GM12891 (cell line): ENCODE results near the gene EML3.
"Not testable (repeated sequence)": the region's sequence is repeated elsewhere in the genome, so short reads cannot be mapped to it uniquely, and the experiment has no call there.

Source experiments
- POLR2A ChIP-seq: IDR thresholded peaks from 2 replicates; pipeline ENCODE4 v1.6.1; 2011; ENCODE audit warnings: low read depth, low read length, control low read depth
- POLR2AphosphoS5 ChIP-seq: IDR thresholded peaks from 2 replicates; pipeline ENCODE4 v1.6.1; 2011; ENCODE audit warnings: low read depth, low read length, control low read depth

GRCh38 chr11:62585356-62585755 lies 27.2 kb downstream of the EML3 start:
- TF ChIP-seq POLR2AphosphoS5, POLR2A: not testable (repeated sequence)
